A673 (cell line): Measurements from ENCODE around the gene ZNF620. TPM values are rescaled to one million over a fixed set of nuclear protein-coding genes. Genes with fewer than 3 reads are reported as not detected.

ENCODE experiments used
- BruUV-seq: library from RNA; stranded (reverse); fragments of 400-500 nt; replicated peaks from 2 replicates; lab custom pipeline; 2021; lab: Mats Ljungman, UMichigan
- CTCF ChIA-PET: fragments of 300-600 bp; sonication (Branson Sonifier 250); formaldehyde crosslinking; loops from one replicate; lab custom pipeline; 2022; ENCODE audit warnings: antibody characterized with exemption; lab: Charles Lee
- POLR2A ChIA-PET: fragments of 300-600 bp; sonication (Branson Sonifier 250); formaldehyde crosslinking; loops from one replicate; lab custom pipeline; 2022; ENCODE audit warnings: antibody characterized with exemption; ENCODE audit not compliant: low non-redundant PET; lab: Charles Lee
- DNase-seq: peaks from one replicate; pipeline ENCODE4 v3.0.0-alpha.2; 2015; ENCODE audit warnings: low spot score
- H3K27ac ChIP-seq: fragments of 200-600 bp; sonication (generic); 2 replicates; pipeline ENCODE4 v1.5.1; 2016; ENCODE audit warnings: mixed run types, low read depth, mild to moderate bottlenecking, mixed read lengths, antibody characterized with exemption, low read length; ENCODE audit not compliant: poor library complexity, severe bottlenecking
- H3K27me3 ChIP-seq: fragments of 200-600 bp; sonication (generic); replicated peaks from 2 replicates; pipeline ENCODE4 v1.6.1; 2017; ENCODE audit warnings: mixed run types, low read depth, mild to moderate bottlenecking, mixed read lengths, antibody characterized with exemption, low read length; ENCODE audit not compliant: insufficient read depth, poor library complexity
- H3K36me3 ChIP-seq: fragments of 200-600 bp; sonication (generic); 2 replicates; pipeline ENCODE4 v1.6.1; 2016; ENCODE audit warnings: mixed run types, mild to moderate bottlenecking, mixed read lengths, antibody characterized with exemption, low read length; ENCODE audit not compliant: insufficient read depth, poor library complexity, severe bottlenecking
- H3K4me1 ChIP-seq: fragments of 200-600 bp; sonication (generic); 2 replicates; pipeline ENCODE4 v1.6.1; 2017; ENCODE audit warnings: mixed run types, mild to moderate bottlenecking, mixed read lengths, antibody characterized with exemption, low read length; ENCODE audit not compliant: insufficient read depth, poor library complexity, severe bottlenecking
- H3K4me3 ChIP-seq: fragments of 200-600 bp; sonication (generic); 2 replicates; pipeline ENCODE4 v1.5.1; 2016; ENCODE audit warnings: low read depth, mixed run types, mild to moderate bottlenecking, mixed read lengths, low read length; ENCODE audit not compliant: poor library complexity, severe bottlenecking
- H3K9me3 ChIP-seq: fragments of 200-600 bp; sonication (generic); 2 replicates; pipeline ENCODE4 v1.6.1; 2016; ENCODE audit warnings: mixed run types, low read depth, mild to moderate bottlenecking, mixed read lengths, antibody characterized with exemption, low read length; ENCODE audit not compliant: poor library complexity, severe bottlenecking
- EZH2 ChIP-seq: fragments of 200-600 bp; sonication (generic); IDR thresholded peaks from 2 replicates; pipeline ENCODE4 v1.6.1; 2017; ENCODE audit warnings: borderline replicate concordance, low read depth, mild to moderate bottlenecking, mixed read lengths, antibody characterized with exemption, low read length; ENCODE audit not compliant: poor library complexity, severe bottlenecking
- intact Hi-C: fragments of 100-400 bp; cut with micrococcal nuclease; formaldehyde crosslinking; loops from one replicate; pipeline ENCODE4 v1.10.0; 2022; ENCODE audit not compliant: unreplicated experiment
- total RNA-seq: library from RNA; stranded (reverse); gene quantifications from 2 replicates; pipeline ENCODE4 v1.2.3, GENCODE V29; 2021
- TF ChIP-seq, protein P1 (sequence below): fragments of 300-800, 200-600 bp; sonication (generic); conservative IDR thresholded peaks from 2 replicates; pipeline ENCODE4 v1.5.1; 2017; ENCODE audit warnings: low read depth, mild to moderate bottlenecking, antibody characterized with exemption, low read length, moderate library complexity, mixed read lengths

Gene ZNF620
- total RNA-seq, 1 experiment from 2014 or later = 7.9 TPM

DNA sequence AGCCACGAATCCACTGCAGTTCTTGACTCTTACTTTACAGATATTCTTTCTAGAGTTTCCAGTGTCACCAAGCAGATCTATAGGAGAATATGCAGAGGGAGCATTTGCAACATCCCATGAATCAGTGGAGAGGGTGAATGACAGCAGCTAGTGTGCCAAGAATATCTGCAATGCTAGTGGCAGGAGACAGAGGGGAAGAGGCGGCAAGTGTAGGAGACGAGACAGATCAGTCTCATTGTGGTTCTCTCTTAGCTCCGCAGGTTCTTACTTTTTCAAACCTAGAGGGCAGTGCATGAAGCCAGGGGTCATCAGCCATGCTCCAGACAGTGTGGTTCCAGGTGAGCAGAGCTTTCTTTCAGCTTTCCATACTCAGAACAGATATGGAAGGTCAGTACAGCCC lies 28.2 kb upstream of the ZNF620 start:
- H3K4me3 ChIP-seq = peak overlapping the region; percentile 74
- ChIA-PET POLR2A (no interaction called here), CTCF (no interaction called here)
- intact Hi-C loops = no loop called here
- no peak for DNase-seq
- H3K4me1 ChIP-seq = no peaks in the 10 kb centered on the region
- H3K9me3 ChIP-seq = no peaks in the 10 kb centered on the region
- H3K36me3 ChIP-seq = no peaks in the 10 kb centered on the region
- BruUV-seq = no TSS peak
- H3K27ac ChIP-seq = peak overlapping the region; percentile 80
- no peaks in the 10 kb centered on the region for H3K27me3 ChIP-seq
- TF ChIP-seq, protein P1, sequence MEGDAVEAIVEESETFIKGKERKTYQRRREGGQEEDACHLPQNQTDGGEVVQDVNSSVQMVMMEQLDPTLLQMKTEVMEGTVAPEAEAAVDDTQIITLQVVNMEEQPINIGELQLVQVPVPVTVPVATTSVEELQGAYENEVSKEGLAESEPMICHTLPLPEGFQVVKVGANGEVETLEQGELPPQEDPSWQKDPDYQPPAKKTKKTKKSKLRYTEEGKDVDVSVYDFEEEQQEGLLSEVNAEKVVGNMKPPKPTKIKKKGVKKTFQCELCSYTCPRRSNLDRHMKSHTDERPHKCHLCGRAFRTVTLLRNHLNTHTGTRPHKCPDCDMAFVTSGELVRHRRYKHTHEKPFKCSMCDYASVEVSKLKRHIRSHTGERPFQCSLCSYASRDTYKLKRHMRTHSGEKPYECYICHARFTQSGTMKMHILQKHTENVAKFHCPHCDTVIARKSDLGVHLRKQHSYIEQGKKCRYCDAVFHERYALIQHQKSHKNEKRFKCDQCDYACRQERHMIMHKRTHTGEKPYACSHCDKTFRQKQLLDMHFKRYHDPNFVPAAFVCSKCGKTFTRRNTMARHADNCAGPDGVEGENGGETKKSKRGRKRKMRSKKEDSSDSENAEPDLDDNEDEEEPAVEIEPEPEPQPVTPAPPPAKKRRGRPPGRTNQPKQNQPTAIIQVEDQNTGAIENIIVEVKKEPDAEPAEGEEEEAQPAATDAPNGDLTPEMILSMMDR = no peak
- TF ChIP-seq EZH2 = no peak

DNA sequence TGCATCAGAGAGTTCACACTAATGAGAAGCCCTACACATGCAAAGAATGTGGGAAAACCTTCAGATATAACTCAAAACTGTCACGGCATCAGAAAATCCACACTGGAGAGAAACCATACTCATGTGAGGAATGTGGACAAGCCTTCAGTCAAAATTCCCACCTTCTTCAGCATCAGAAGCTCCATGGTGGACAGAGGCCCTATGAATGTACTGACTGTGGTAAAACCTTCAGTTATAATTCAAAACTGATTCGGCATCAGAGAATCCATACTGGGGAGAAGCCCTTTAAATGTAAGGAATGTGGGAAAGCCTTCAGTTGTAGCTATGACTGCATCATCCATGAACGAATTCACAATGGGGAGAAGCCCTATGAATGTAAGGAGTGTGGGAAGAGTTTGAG lies 18.7 kb upstream of the ZNF620 start:
- no peaks in the 10 kb centered on the region for H3K9me3 ChIP-seq
- no TSS peak for BruUV-seq

DNA sequence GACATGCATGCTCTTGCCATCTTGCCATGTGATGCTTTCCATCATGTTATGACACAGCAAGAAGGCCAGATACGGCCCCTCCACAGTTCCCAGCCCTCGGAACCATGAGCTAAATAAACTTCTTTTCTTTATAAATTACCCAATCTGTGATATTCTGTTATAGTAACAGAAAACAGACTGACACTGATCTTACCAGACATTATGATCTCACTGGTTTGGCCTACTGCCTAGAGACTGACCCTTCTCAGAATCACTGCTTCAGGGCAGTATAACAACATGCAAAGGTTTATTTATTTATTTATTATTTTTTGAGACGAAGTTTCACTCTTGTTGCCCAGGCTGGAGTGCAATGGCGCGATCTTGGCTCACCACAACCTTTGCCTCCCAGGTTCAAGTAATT lies 14.9 kb upstream of the ZNF620 start:
- intact Hi-C loops = no loop called here
- Histone ChIP-seq H3K27me3 (no peaks in the 10 kb centered on the region), H3K4me1 (no peaks in the 10 kb centered on the region), H3K9me3 (no peaks in the 10 kb centered on the region), H3K27ac (no peak overlapping the region), H3K4me3 (no peak overlapping the region), H3K36me3 (peaks cover 5% of the 10 kb centered on the region)
- no peak for TF ChIP-seq EZH2
- TF ChIP-seq, protein P1 = no peak
- POLR2A ChIA-PET = no interaction called here
- no TSS peak for BruUV-seq
- DNase-seq = no peak
- CTCF ChIA-PET = no interaction called here

More for the DNA sequence above, 18.7 kb upstream of the ZNF620 start:
- Histone ChIP-seq H3K27ac (no peak overlapping the region), H3K36me3 (peaks cover 5% of the 10 kb centered on the region), H3K27me3 (no peaks in the 10 kb centered on the region), H3K4me3 (no peak overlapping the region), H3K4me1 (no peaks in the 10 kb centered on the region)
- TF ChIP-seq, protein P1 = no peak
- no peak for TF ChIP-seq EZH2
- DNase-seq = no peak
- intact Hi-C loops = no loop called here
- ChIA-PET POLR2A (no interaction called here), CTCF (no interaction called here)
